ENCODE results near the gene FBXO7. TPM values are rescaled to one million over a fixed set of nuclear protein-coding genes. Genes with fewer than 3 reads are reported as not detected.

Gene FBXO7
- total and polyA plus RNA-seq, 2 experiments from 2014 or later = 82.7 to 94.2 TPM

GRCh38 chr22:32528984-32529982 is 54.7 kb downstream of the FBXO7 start:
- H3K4me3 ChIP-seq = no peak overlapping the region
- H4K20me1 ChIP-seq (ENCODE audit: insufficient read depth, poor library complexity, severe bottlenecking) = no peaks in the 10 kb centered on the region
- no peaks in the 10 kb centered on the region for H3K9me2 ChIP-seq (replicated peaks; ENCODE audit: insufficient read depth)
- TF ChIP-seq EZH2 (IDR thresholded peaks at IDR 0.05; ENCODE audit: borderline replicate concordance) (no peak), EZH2phosphoT487 (IDR thresholded peaks at IDR 0.05; ENCODE audit: low read depth, severe bottlenecking, unreplicated experiment) (no peak)
- TF ChIP-seq, protein P1, sequence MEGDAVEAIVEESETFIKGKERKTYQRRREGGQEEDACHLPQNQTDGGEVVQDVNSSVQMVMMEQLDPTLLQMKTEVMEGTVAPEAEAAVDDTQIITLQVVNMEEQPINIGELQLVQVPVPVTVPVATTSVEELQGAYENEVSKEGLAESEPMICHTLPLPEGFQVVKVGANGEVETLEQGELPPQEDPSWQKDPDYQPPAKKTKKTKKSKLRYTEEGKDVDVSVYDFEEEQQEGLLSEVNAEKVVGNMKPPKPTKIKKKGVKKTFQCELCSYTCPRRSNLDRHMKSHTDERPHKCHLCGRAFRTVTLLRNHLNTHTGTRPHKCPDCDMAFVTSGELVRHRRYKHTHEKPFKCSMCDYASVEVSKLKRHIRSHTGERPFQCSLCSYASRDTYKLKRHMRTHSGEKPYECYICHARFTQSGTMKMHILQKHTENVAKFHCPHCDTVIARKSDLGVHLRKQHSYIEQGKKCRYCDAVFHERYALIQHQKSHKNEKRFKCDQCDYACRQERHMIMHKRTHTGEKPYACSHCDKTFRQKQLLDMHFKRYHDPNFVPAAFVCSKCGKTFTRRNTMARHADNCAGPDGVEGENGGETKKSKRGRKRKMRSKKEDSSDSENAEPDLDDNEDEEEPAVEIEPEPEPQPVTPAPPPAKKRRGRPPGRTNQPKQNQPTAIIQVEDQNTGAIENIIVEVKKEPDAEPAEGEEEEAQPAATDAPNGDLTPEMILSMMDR (IDR thresholded peaks at IDR 0.05; ENCODE audit: poor library complexity) = peak; percentile 93
- no peaks in the 10 kb centered on the region for H3K27me3 ChIP-seq
- peak; percentile 90 for DNase-seq (ENCODE audit: low spot score)
- no peaks in the 10 kb centered on the region for H3K79me2 ChIP-seq
- H3K27ac ChIP-seq = peak overlapping the region; percentile 62
- H2AFZ ChIP-seq = peak overlapping the region; percentile 76
- no peaks in the 10 kb centered on the region for H3K9me3 ChIP-seq (ENCODE audit: low read depth)
- H3K4me2 ChIP-seq = peak overlapping the region; percentile 56
- 57% methylated on average over 28 of the region's 29 CpGs for WGBS (ENCODE audit: low lambda C conversion rate, missing lambda C conversion rate)
- H3K36me3 ChIP-seq (replicated peaks; ENCODE audit: insufficient read depth, low read depth) = no peaks in the 10 kb centered on the region
- peaks cover 34% of the 10 kb centered on the region for H3K4me1 ChIP-seq (ENCODE audit: insufficient read depth)

DNA sequence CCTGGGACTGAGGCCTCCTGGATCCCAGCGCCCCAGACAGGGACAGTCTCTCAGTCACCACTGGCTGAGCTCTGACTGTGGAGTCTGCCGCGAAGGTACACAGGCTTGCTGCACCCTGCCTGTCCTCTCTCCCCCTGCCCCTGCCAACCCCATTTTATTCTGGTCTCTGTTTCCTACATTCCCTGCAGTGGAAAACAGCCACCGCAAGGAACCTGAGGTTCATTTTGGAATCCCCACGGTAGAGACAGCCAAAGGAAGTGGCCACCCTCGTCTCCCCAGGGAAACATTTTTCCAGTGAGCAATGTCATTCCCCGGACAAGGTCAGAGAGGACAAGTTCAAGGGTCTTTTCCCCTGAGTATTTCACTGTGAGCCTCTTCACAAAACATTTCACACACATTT is 56.6 kb downstream of the FBXO7 start:
- Histone ChIP-seq H3K4me2 (no peak overlapping the region), H3K4me1 (ENCODE audit: insufficient read depth) (peaks cover 44% of the 10 kb centered on the region), H3K4me3 (no peak overlapping the region), H3K9me3 (ENCODE audit: low read depth) (no peaks in the 10 kb centered on the region), H3K27me3 (no peaks in the 10 kb centered on the region), H3K9me2 (replicated peaks; ENCODE audit: insufficient read depth) (no peaks in the 10 kb centered on the region), H3K27ac (peak overlapping the region; percentile 2), H2AFZ (no peak overlapping the region), H4K20me1 (ENCODE audit: insufficient read depth, poor library complexity, severe bottlenecking) (no peaks in the 10 kb centered on the region), H3K36me3 (replicated peaks; ENCODE audit: insufficient read depth, low read depth) (no peaks in the 10 kb centered on the region), H3K79me2 (no peaks in the 10 kb centered on the region)
- no peak for TF ChIP-seq EZH2phosphoT487 (IDR thresholded peaks at IDR 0.05; ENCODE audit: low read depth, severe bottlenecking, unreplicated experiment)
- TF ChIP-seq, protein P1 (IDR thresholded peaks at IDR 0.05; ENCODE audit: poor library complexity) = no peak
- WGBS (ENCODE audit: low lambda C conversion rate, missing lambda C conversion rate) = 78% methylated on average over 7 of the region's 7 CpGs
- DNase-seq (ENCODE audit: low spot score) = no peak

DNA sequence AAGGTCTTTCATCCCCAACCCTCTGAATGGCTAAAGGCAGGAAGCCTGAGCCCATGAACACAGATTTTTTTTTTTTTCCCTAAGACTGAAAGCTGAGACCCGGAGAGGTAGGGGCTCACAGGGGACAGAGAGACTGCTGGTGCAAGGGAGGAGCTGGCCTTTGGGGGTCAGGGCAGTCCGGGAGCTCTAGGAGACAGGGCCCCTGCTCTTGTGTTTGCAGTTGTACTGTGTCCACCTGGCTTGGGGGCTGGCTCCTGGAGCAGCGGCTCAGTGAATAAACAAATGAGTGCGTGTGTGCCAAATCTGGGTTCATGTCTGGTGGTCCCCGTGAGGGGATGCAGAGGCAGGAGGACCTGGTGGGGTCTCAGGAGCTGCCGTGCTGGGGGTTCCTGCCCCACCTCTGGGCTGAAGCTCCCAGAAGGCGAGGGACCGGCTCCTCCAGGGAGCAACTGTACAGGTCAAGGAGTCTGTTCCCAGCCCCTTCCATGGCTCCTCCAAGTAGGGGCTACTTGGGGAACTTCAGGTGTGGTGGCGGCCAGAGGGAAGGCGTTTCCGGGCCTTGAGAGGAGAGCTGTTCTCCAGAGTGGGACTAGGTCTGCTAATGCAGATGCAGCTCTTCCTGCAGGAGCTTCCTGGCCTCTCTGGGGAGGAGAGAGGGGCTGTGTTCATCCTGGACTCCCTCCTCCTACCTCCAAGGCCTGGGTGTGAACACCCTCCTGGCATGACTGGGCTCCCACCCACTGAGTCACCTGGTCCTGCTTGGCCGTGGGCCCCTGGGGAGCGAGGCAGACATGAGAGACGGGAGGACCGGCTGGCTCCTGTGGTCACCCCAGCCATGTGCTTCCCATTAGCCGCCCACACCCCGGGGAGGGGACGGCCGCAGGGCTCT is 57.6 kb downstream of the FBXO7 start:
- H3K4me1 ChIP-seq (ENCODE audit: insufficient read depth) = peaks cover 44% of the 10 kb centered on the region
- H3K4me3 ChIP-seq = no peak overlapping the region
- no peaks in the 10 kb centered on the region for H3K9me3 ChIP-seq (ENCODE audit: low read depth)
- no peak overlapping the region for H2AFZ ChIP-seq
- H3K79me2 ChIP-seq = no peaks in the 10 kb centered on the region
- peak overlapping the region; percentile 80 for H3K27ac ChIP-seq
- H4K20me1 ChIP-seq (ENCODE audit: insufficient read depth, poor library complexity, severe bottlenecking) = no peaks in the 10 kb centered on the region
- peak; percentile 56 for DNase-seq (ENCODE audit: low spot score)
- WGBS (ENCODE audit: low lambda C conversion rate, missing lambda C conversion rate) = 52% methylated on average over 19 of the region's 19 CpGs
- TF ChIP-seq EZH2phosphoT487 (IDR thresholded peaks at IDR 0.05; ENCODE audit: low read depth, severe bottlenecking, unreplicated experiment) = no peak
- TF ChIP-seq, protein P1 (IDR thresholded peaks at IDR 0.05; ENCODE audit: poor library complexity) = no peak
- no peak for TF ChIP-seq EZH2 (IDR thresholded peaks at IDR 0.05; ENCODE audit: borderline replicate concordance)
- no peaks in the 10 kb centered on the region for H3K9me2 ChIP-seq (replicated peaks; ENCODE audit: insufficient read depth)
- H3K4me2 ChIP-seq = peak overlapping the region; percentile 63
- no peaks in the 10 kb centered on the region for H3K27me3 ChIP-seq
- no peaks in the 10 kb centered on the region for H3K36me3 ChIP-seq (replicated peaks; ENCODE audit: insufficient read depth, low read depth)

Measured in hepatocyte (in vitro differentiated cells).